ENCODE results near the gene KREMEN2. TPM values are rescaled to one million over a fixed set of nuclear protein-coding genes. Genes with fewer than 3 reads are reported as not detected.

The KREMEN2 gene
- total and polyA plus RNA-seq, 2 of the 8 experiments (the other 6 are each of a cell fraction or from before 2014, with no cell fraction given): 6.6 to 7.0 TPM

GRCh38 chr16:2963074-2963722, 877 bp upstream of the KREMEN2 start:
- FAIRE-seq (no peak), DNase-seq (ENCODE audit: low read depth in 1 of 2, low spot score in 2 of 2) (no peak)
- Histone ChIP-seq H3K23me2 (ENCODE audit: low read depth, low read length) (peaks cover 18% of the 10 kb centered on the region), H2AK5ac (ENCODE audit: low read depth, low read length) (no peak overlapping the region), H3K79me1 (ENCODE audit: low read depth, low read length) (no peaks in the 10 kb centered on the region), H3K56ac (replicated peaks; ENCODE audit: insufficient read length, low read depth, low read length) (peak overlapping the region; percentile 25), H3K4me3 (ENCODE audit: extremely low read depth in 1 of 4, insufficient read depth in 2 of 4, low read depth in 3 of 4, low read length in 4 of 4) (peak overlapping the region; percentile 39 to 80 (median 59)), H3K27ac (ENCODE audit: low read depth, low read length) (no peak overlapping the region; the same call in 1 of the 2 replicates), H3K9ac (replicated peaks in 1 of 4; ENCODE audit: extremely low read depth in 1 of 4, low read depth in 3 of 4, low read length in 3 of 4) (peak overlapping the region in 1 of 4 experiments; percentile 21; a peak in 1 of 7 replicates), H4K91ac (replicated peaks; ENCODE audit: insufficient read length, low read length) (peak overlapping the region; percentile 95), H3K4ac (replicated peaks; ENCODE audit: insufficient read length, low read depth, low read length) (peak overlapping the region; percentile 80), H2BK5ac (ENCODE audit: low read depth, low read length) (peak overlapping the region; percentile 91; the same call in 1 of the 2 replicates), H3K79me2 (ENCODE audit: control insufficient read depth in 1 of 2, insufficient read depth in 2 of 2, low read length in 2 of 2) (no peaks in the 10 kb centered on the region), H3K9me3 (ENCODE audit: insufficient read depth in 2 of 2, low read depth in 1 of 2, low read length in 1 of 2) (no peaks in the 10 kb centered on the region), H4K5ac (ENCODE audit: insufficient read length, low read depth, low read length) (peak overlapping the region; percentile 85), H2BK120ac (replicated peaks; ENCODE audit: low read depth, low read length) (no peak overlapping the region), H3K4me1 (replicated peaks in 1 of 4; ENCODE audit: control insufficient read depth in 3 of 4, insufficient read depth in 4 of 4, low read length in 3 of 4) (peaks cover 0 to 21% (median 12%) of the 10 kb centered on the region in 4 experiments; a peak in 5 of 7 replicates), H3K36me3 (ENCODE audit: control insufficient read depth in 2 of 4, insufficient read depth in 4 of 4, low read length in 3 of 4) (no peaks in the 10 kb centered on the region), H3K18ac (ENCODE audit: extremely low read depth, low read length) (peak overlapping the region; percentile 99), H2BK20ac (ENCODE audit: low read length) (peak overlapping the region; percentile 72; the same call in 1 of the 2 replicates), H3K27me3 (replicated peaks in 1 of 4; ENCODE audit: control insufficient read depth in 3 of 4, extremely low read depth in 1 of 4, insufficient read depth in 3 of 4, low read length in 3 of 4) (peaks cover 15 to 25% (median 20%) of the 10 kb centered on the region in 4 experiments; a peak in 6 of 7 replicates), H4K20me1 (replicated peaks in 1 of 2; ENCODE audit: control insufficient read depth in 1 of 2, insufficient read depth in 2 of 2, low read length in 2 of 2) (peaks cover 5 to 8% of the 10 kb centered on the region in 2 experiments), H2BK15ac (ENCODE audit: low read length) (peak overlapping the region; percentile 72; the same call in 1 of the 2 replicates), H2AFZ (ENCODE audit: low read length) (no peak overlapping the region), H4K8ac (ENCODE audit: extremely low read depth, insufficient read depth, low read length) (0 out of 2 replicates have a peak overlapping the region, but pooled peaks have one; percentile 80), H3K4me2 (ENCODE audit: insufficient read depth in 1 of 2, low read depth in 2 of 2, low read length in 2 of 2) (peak overlapping the region; percentile 64 to 86), H3K23ac (ENCODE audit: insufficient read length) (no peak overlapping the region), H3K14ac (ENCODE audit: insufficient read length) (no peak overlapping the region), H2BK12ac (ENCODE audit: low read depth, low read length) (peak overlapping the region; percentile 84; the same call in 1 of the 2 replicates)
- CTCF ChIA-PET (ENCODE audit: partially characterized antibody): interaction anchor here (1.1 to 5.6 kb wide), 13 partner anchors 10 to 121 kb away, joined by 3 to 41 read pairs (median 5); partner anchors contain the start of gene PKMYT1
- TF ChIP-seq KDM1A (IDR thresholded peaks at IDR 0.05; ENCODE audit: borderline replicate concordance, low read length) (peak; percentile 40; the same call in 1 of the 2 replicates), HDAC2 (IDR thresholded peaks at IDR 0.05; ENCODE audit: borderline replicate concordance in 1 of 2, low read depth in 2 of 2, low read length in 2 of 2) (no peak), USF2 (IDR thresholded peaks at IDR 0.05; ENCODE audit: low read length) (no peak), EGR1 (IDR thresholded peaks at IDR 0.05; ENCODE audit: borderline replicate concordance, low read depth, low read length) (peak; percentile 29; the same call in 1 of the 2 replicates), BACH1 (IDR thresholded peaks at IDR 0.05; ENCODE audit: low read length) (0 out of 2 replicates have a peak, but pooled peaks have one; percentile 5), GTF2F1 (IDR thresholded peaks at IDR 0.05; ENCODE audit: borderline replicate concordance, low read depth, low read length) (no peak), CHD1 (IDR thresholded peaks at IDR 0.05; ENCODE audit: low read depth, low read length) (no peak)
- POLR2A ChIA-PET (ENCODE audit: partially characterized antibody): interaction anchor here (1.0 to 25.4 kb wide), 14 partner anchors 8 to 190 kb away, joined by 3 to 455 read pairs (median 4); partner anchors contain the start of genes CLDN6, CLDN9, HCFC1R1 and PKMYT1
- 3% methylated on average over 5 of the region's 40 CpGs; no CpG with 5 or more reads in 1 of the 2 experiments for WGBS, 2 experiments (ENCODE audit: extremely low coverage in 1 of 2, insufficient coverage in 1 of 2, insufficient read length in 1 of 2, insufficient replicate concordance in 2 of 2, low coverage in 1 of 2, low lambda C conversion rate in 2 of 2, missing lambda C conversion rate in 1 of 2)
